ENCODE data around the gene PSTPIP1. TPM values are rescaled to one million over a fixed set of nuclear protein-coding genes. Genes with fewer than 3 reads are reported as not detected.

PSTPIP1 gene
- total RNA-seq, 1 donor from 2014 or later: 12.8 TPM

DNA sequence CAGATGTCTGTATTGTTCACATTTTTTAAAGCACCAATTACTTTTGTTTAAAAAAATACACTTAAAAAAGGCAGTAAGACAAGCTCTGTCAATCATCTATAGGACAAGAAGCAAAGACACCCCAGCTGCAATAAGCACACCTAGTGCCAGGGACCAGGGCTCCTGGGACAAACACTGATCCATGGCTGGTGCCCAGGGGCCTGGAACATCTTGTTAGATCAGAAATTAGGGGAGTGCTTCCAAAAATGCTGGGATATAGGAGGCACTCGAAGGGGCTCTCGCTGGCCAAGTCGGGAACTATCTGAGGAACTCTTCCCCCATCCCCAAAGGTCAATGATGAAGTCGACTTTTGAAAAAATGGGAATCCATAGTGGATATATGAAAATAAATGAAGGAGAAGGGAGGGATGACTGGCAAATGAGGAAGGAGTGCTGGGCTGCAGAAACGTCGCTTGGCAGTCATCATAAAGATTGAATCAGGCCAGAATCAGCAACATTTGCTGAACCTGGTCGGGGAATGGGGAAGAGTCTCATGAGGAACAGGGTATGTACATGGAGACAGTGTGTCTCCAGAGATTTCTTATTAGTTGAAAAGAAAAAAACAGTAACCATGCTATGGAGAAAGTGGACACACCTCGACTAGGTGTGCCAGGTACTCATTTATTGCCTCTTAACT is 47.5 kb downstream of the PSTPIP1 start:
- no peak for DNase-seq (ENCODE audit: low spot score)

DNA sequence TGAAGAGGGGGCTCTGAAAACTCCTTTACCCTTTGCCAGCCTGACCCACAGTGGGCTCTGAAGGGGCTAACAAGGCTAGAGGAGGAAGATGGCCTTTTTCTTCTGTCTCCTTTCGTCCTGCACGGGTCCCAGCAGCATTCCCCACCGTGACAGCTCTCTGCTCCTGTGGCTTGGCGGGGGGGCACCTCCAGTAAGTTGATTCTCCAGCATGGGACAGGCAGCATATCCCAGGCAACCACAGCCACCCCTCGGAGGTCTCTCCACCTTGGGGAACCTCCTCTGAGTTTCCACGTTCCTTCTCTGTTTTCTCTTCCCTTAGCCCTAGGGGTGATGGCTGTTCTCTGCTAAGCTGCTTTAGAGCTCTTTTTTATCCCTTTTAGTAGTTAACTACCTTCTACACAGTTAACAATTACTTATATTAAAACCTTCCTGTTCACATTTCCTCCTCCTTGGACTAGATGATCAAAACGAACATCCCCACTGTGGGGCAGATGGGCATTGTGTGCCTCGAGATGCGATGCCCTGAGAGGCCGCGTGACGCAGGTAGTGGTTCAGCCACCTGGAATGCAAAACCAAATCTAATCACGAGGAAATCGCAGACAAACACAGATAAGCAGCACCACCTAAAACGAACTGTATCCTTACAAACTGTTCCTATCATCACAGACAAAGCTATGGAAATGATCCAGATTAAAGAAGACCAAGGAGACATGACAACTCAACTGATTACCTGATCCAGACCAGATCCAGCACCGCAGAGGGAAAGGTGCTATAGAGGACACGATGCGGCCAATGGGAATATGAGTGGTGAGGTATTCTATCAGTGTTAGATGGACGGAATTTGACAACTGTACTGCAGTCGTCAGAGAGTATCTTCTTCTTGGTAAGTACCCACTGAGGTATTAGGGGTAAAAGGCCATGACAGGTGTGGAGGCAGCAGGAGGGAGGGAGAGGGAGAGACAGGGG is 48.3 kb downstream of the PSTPIP1 start:
- no peak for DNase-seq (ENCODE audit: low spot score)

DNA sequence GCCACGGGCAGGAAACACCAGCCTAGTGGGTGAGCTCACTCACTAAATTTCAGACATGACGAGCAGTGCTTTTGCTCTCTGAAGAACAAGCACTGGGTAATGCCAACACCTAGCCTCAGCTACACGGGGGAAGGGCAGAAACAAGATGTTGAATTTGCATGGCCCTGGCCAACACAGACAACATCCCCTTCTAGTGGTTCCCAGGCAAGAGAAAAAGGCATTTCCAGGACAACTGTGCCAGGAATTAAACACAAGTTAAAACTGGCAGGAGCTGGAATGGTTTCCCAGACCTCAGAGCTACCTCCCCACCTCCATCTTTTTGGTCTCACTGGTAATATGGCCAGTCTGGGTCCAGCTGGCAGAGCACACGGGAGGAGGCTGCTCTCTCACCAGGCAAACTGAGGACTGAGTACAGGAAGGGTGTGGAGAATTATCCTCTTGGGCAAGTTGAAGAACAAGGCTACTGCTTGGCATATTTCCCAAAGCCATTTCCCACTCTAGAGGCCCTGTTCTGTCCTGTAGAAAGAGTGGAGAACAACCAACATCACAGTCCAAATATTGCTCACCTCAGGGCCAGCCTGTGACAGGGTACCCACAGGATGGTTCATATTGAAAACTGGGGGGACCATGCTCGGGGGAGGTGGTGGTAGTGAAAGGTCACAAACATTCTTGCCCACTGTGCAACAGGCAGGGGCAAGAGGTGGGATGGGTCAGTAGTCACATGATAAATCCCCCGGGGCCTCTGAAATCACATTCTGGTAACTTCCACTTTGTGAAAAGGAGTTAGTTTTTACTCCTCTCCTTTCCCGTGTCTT is 49.5 kb downstream of the PSTPIP1 start:
- DNase-seq (ENCODE audit: low spot score): no peak

DNA sequence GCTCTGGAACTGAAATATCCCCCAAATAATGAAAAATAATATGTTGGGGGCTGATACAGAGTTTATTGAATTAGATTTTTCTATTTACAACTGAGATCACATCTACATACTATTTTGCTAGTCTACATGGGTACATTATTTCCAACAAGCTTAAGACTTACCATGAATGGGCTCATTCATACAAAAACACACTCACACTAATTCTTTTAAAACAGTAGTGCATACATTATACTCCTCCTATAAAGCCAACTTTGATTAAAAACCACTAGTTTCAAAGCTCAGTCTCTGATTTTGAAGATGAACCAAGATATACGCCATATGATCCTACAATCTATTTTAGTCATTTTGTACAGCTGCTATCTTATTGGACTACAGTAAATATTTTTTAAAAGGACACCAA is 51.1 kb downstream of the PSTPIP1 start:
- DNase-seq (ENCODE audit: low spot score): no peak

DNA sequence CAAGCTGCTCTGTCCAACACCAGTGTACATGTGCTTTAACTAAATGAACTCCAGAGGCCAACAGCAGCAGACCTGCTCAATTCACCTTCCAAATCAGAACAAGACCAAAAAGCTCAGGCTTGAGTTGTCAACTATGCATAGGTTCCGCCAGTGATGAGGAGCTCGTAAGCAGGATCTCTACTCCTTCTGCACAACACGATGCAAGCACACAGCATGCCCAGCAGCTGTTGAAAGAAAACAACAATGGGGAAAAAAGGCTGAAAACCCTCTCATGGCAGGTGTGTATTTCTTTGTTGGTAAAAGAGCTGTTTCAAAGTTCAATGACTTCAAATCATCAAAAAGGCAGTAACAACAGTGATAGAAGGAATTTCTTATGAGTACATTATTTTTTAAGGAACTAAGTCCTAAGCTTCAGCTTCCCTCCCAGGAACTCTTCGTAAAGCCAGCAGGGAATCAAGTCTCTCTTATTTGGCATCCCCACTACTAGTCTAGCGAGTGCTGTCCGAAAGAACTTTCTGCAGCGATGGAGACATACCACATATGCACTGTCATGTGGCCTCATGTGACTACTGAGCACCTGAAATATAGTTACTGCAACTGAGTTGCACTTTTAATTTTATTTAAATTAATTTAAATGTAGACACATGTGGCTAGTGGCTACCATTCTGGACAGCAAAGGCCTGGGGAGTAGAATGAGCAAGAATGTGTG is 51.9 kb downstream of the PSTPIP1 start:
- DNase-seq (ENCODE audit: low spot score): no peak

DNA sequence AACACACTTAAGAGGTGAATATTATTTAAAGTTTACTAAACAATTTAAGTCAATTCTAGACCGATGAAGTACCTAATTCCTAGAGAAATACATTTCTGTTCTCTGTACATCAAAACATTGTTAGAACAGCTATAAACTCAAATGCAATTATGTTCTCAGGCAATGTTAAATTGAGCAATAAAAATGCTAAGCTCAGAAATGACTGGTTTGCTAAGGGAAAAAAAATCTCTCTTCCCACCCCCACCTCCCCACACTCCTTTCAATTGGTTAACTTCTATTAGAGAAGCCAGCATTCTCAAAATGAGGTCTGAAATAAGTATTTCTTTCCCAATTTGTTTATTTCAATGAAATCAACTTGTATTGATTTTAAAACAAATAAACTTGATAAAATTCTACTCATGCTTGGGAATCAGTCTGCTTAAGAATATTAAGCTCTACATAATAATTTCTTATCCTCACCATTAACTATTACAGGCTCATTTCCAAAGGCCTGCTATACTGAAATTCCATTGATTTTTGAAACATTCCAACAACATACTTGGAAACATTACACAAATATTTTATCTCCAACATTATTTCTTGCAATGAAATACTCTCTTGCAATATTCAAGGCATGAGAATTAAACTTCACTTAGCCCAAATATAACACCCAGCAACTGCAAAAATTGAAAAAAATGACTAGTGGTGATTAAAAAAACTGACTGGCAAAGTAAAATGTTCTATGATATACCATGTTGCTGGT is 53.4 kb downstream of the PSTPIP1 start:
- no peak for DNase-seq (ENCODE audit: low spot score)

GRCh38 chr15:77052556-77052955 is 57.6 kb downstream of the PSTPIP1 start:
- DNase-seq (ENCODE audit: low spot score): no peak

- DNase-seq (ENCODE audit: low spot score): no peak
These were observed 58.8 kb downstream of the PSTPIP1 start for GRCh38 chr15:77053709-77054108.

DNA sequence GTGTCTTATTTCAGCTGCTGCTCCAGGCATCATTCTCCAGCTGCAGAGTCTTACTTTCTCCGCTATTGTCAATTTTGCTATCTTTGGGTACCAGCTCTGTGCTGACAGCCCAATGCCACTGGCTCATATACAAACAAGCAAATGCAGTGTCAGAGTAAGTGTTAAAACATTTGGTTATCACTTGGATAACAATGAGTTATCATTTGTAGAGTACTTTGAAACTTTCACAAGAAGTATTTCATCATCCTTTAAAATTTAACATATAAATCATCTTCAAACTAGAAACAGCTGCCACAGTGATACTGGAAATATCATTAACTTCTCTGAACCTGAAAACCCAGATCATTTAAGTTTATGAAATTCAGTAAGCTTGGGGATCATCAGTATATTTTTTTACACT is 62.1 kb downstream of the PSTPIP1 start:
- DNase-seq (ENCODE audit: low spot score): no peak

DNA sequence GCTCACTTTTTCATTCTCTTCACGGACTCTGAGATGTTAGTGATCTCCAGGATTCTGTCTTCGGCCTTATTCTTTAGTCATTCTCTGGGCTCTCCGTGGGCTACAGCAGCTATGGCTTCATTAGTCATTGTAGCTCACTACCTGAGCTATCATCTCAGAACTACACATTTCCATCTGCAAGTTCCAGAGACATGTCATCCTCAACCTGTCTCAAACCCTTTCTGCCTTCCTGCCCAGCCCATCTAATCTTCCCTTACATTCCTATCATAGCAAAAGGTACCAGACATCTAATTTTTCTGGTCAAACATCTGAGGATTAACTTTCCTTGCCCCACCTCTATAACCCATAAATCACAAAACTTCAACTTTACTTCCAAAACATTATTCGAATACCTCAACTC is 62.8 kb downstream of the PSTPIP1 start:
- no peak for DNase-seq (ENCODE audit: low spot score)

GRCh38 chr15:77058468-77058867 is 63.5 kb downstream of the PSTPIP1 start:
- DNase-seq (ENCODE audit: low spot score): no peak

- DNase-seq (ENCODE audit: low spot score): peak; percentile 62
These were observed 64.9 kb downstream of the PSTPIP1 start for GRCh38 chr15:77059786-77060361.

DNA sequence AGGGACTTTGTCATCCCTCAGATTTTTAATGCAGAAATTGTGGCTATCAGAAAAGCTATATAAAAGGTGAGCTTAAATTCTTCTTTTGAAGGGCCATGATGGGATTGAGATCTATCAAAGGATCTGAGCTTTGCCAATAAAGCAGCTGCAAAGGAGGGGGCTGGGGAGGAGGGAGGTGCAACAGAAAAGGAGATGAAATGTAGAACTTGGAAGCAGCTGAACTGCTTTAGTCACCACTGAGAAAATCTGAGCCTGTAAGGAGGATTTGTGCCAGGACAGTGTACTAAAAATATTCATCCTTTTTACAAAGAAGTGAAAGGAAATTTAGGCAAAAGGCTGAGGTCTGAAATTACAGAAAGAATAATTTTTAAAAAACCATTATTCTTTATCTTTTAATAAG is 65.6 kb downstream of the PSTPIP1 start:
- peak; percentile 86 for DNase-seq (ENCODE audit: low spot score)

- DNase-seq (ENCODE audit: low spot score): no peak
These were observed 68.3 kb downstream of the PSTPIP1 start for GRCh38 chr15:77063249-77063648.

GRCh38 chr15:77064063-77064462 is 69.1 kb downstream of the PSTPIP1 start:
- no peak for DNase-seq (ENCODE audit: low spot score)

GRCh38 chr15:77064539-77065308 is 69.8 kb downstream of the PSTPIP1 start:
- DNase-seq (ENCODE audit: low spot score): no peak

GRCh38 chr15:77066971-77067690 is 72.2 kb downstream of the PSTPIP1 start:
- DNase-seq (ENCODE audit: low spot score): no peak

GRCh38 chr15:77067691-77068367 is 72.9 kb downstream of the PSTPIP1 start:
- no peak for DNase-seq (ENCODE audit: low spot score)

Data from umbilical cord (tissue), 2 donors.